Upper lobe of right lung (tissue), 1 donor: ENCODE results near the gene FREY1. TPM values are rescaled to one million over a fixed set of nuclear protein-coding genes. Genes with fewer than 3 reads are reported as not detected.

Source experiments
- ATAC-seq: fragments of 200-7000 bp; cut with Tn5 transposase; one replicate; pipeline ENCODE4 v1.9.1; 2020; ENCODE audit warnings: mild to moderate bottlenecking, moderate library complexity
- DNase-seq: peaks from one replicate; pipeline ENCODE4 v3.0.0-alpha.2; 2020
- H3K27ac ChIP-seq: fragments of 200-600 bp; one replicate; pipeline ENCODE4 v1.8.0; 2022
- H3K27me3 ChIP-seq: fragments of 200-600 bp; one replicate; pipeline ENCODE4 v1.8.0; 2022; ENCODE audit warnings: mild to moderate bottlenecking
- H3K36me3 ChIP-seq: fragments of 200-600 bp; one replicate; pipeline ENCODE4 v1.8.0; 2022
- H3K4me1 ChIP-seq: fragments of 200-600 bp; one replicate; pipeline ENCODE4 v1.8.0; 2022
- H3K4me3 ChIP-seq: fragments of 200-600 bp; one replicate; pipeline ENCODE4 v1.8.0; 2022; ENCODE audit warnings: mild to moderate bottlenecking
- H3K9me3 ChIP-seq: fragments of 200-600 bp; one replicate; pipeline ENCODE4 v1.8.0; 2022
- CTCF ChIP-seq: fragments of 200-600 bp; IDR thresholded peaks from one replicate; pipeline ENCODE4 v1.8.0; 2022; ENCODE audit warnings: antibody characterized with exemption
- intact Hi-C: fragments of 100-400 bp; cut with DNase I; formaldehyde crosslinking; loops from one replicate; pipeline ENCODE4 v1.11.0; 2022
- total RNA-seq: library from RNA; stranded (reverse); fragmentation: NEBNext Ultra II Directional; extraction: Animal tissue kit (Norgen Biotek cat#: 25700); gene quantifications from one replicate; pipeline ENCODE4 v1.2.1, GENCODE V29; 2021
- donor health status: DM: no; HTN: yes; CAD: no; lungs with severe emphysema.

FREY1 gene
- total RNA-seq, 1 donor from 2014 or later = 0.75 TPM

DNA sequence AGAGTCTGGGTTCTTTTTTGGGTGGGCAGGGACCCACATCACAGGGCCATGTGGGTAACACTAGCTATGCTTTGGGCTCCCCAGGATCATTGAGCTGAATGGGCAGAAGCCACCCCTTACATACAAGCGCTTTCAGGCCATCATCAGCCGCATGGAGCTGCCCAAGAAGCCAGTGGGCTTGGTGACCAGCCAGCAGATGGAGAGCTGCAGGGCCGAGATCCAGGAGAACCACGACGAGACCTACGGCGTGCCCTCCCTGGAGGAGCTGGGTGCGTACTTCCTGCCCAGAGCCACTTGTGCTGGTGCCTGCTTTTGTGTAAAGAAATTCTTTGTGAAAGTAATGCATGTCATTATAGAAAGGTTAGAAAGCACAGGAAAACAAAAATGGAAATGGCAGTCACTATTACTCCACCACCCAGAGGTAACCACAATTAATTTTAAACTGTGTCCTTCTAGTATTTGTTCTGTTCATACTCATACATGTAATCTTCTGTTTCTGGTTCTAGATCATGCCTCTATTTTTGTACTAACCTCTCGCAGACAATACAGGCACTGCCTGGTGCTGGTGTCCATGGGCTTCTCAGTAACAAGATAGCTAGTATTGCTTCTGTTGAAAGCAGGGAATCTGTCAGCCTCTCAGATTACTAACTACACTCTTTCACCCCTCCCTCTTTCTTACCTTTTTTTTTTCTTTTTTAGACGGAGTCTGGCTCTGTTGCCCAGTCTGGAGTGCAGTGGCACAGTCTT, 46.1 kb downstream of the FREY1 start:
- Histone ChIP-seq H3K27me3 (no peaks in the 10 kb centered on the region), H3K36me3 (peaks cover 83% of the 10 kb centered on the region), H3K27ac (peak overlapping the region; percentile 82), H3K4me3 (no peak overlapping the region), H3K4me1 (peaks cover 48% of the 10 kb centered on the region), H3K9me3 (no peaks in the 10 kb centered on the region)
- no peak for DNase-seq
- no peak for ATAC-seq
- no peak for TF ChIP-seq CTCF
- intact Hi-C loops = no loop called here

DNA sequence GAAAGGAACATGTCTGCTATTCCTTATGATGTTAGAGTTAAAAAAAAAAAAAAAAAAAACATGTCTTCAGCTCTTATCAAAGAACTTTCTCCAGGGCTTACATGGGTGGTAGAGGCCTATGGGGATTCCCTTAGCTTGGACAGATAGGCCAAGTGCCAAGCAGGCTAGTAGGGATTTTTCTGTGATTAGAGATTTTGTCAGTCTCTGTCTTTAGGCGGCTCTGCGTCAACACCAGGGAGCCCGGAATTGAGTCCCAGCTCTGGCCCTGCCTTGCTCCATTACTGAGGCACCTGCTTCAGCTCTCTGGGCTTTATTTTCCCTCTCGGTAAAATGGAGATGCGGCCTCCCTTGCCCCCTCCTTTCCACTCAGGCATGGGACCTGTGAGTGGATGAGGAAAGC, 46.7 kb downstream of the FREY1 start:
- H3K36me3 ChIP-seq = peaks cover 83% of the 10 kb centered on the region
- peaks cover 54% of the 10 kb centered on the region for H3K4me1 ChIP-seq
- DNase-seq = no peak

DNA sequence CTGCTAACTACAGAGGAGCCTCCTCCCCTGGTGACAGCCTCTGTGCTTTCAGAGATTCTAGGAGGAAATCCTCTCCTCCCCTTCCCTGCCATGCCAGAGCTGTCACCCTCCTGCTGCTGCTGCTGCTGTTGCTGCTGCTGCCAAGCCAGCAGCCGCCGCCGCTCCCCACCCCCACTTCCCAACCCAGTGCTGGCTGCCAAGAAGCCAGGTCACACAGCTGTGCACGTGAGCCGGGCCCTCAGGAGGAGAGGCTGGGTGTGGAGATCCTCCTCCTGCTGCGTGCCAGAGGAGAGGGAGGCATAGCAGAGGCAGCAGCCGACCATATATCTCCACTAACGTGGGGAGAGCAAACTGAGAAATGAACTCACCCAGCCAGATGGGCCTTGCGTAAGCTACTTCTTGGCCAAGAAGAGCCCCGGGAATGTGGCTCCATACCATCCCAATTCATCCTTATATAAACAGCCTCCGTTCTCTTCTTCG, 47.4 kb downstream of the FREY1 start:
- TF ChIP-seq CTCF = no peak
- DNase-seq = peak; percentile 95
- Histone ChIP-seq H3K9me3 (no peaks in the 10 kb centered on the region), H3K4me1 (peaks cover 59% of the 10 kb centered on the region), H3K36me3 (peaks cover 77% of the 10 kb centered on the region), H3K27ac (peak overlapping the region; percentile 82), H3K27me3 (no peaks in the 10 kb centered on the region), H3K4me3 (no peak overlapping the region)
- ATAC-seq = peak; percentile 84
- intact Hi-C loops = no loop called here

More for the DNA sequence above, 46.7 kb downstream of the FREY1 start:
- Histone ChIP-seq H3K4me3 (no peak overlapping the region), H3K27me3 (no peaks in the 10 kb centered on the region), H3K9me3 (no peaks in the 10 kb centered on the region), H3K27ac (peak overlapping the region; percentile 82)
- intact Hi-C loops = no loop called here
- no peak for TF ChIP-seq CTCF
- no peak for ATAC-seq

- no peak overlapping the region for H3K4me3 ChIP-seq
- intact Hi-C loops = no loop called here
- DNase-seq (no peak), ATAC-seq (no peak)
- TF ChIP-seq CTCF = no peak
- peak overlapping the region; percentile 82 for H3K27ac ChIP-seq
- no peaks in the 10 kb centered on the region for H3K27me3 ChIP-seq
- H3K36me3 ChIP-seq = peaks cover 68% of the 10 kb centered on the region
- H3K9me3 ChIP-seq = no peaks in the 10 kb centered on the region
- peaks cover 67% of the 10 kb centered on the region for H3K4me1 ChIP-seq
These were observed 48.2 kb downstream of the FREY1 start for GRCh38 chr11:45858751-45859398.

DNA sequence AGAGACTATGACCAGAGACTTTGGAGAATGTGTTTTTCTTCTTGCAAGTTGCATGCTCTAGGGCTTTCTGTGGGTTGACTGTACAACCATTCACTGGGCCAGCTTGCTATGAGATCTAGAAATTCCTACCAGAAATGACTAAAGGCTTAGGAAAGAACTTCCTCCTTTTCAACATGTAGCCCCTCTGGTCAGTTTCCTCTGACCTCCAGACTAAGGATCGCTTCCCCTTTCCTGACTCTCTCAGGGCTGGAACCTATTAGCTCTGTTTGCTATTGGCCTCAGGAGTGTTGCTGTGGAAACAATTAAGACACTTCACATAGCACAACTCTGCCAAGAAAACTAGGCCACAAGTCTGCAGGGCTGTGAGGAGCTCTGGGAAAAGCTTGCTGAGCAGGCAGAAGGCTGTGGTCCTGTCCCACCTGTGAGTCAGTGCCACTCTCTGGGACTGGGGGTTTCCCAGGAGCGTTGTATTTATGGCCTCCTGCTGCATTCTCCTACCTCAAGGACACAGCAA, 49.1 kb downstream of the FREY1 start:
- DNase-seq = no peak
- H3K27ac ChIP-seq = peak overlapping the region; percentile 82
- H3K4me1 ChIP-seq = peaks cover 74% of the 10 kb centered on the region
- no peaks in the 10 kb centered on the region for H3K27me3 ChIP-seq
- H3K36me3 ChIP-seq = peaks cover 64% of the 10 kb centered on the region
- ATAC-seq = peak; percentile 90
- no peak for TF ChIP-seq CTCF
- H3K9me3 ChIP-seq = no peaks in the 10 kb centered on the region
- intact Hi-C loops = no loop called here
- H3K4me3 ChIP-seq = no peak overlapping the region

Other genes starting within 250 kb of the FREY1 start
- gene CHST1, start 241.6 kb downstream of the FREY1 start, total RNA-seq = 4.9 TPM
- gene SLC35C1, start 102.1 kb downstream of the FREY1 start, total RNA-seq = 25.1 TPM
- gene CRY2, start 59.8 kb downstream of the FREY1 start, total RNA-seq = 54.2 TPM
- 6.4 TPM for gene MAPK8IP1, start 21.6 kb downstream of the FREY1 start, total RNA-seq
- gene PEX16, start 10.6 kb upstream of the FREY1 start, total RNA-seq = 27.6 TPM
- 6.0 TPM for gene LARGE2, start 15.4 kb upstream of the FREY1 start, total RNA-seq
- gene PHF21A, start 214.2 kb upstream of the FREY1 start, total RNA-seq = 45.4 TPM